ENCODE results near the gene RNASEH2B. TPM values are rescaled to one million over a fixed set of nuclear protein-coding genes. Genes with fewer than 3 reads are reported as not detected.

RNASEH2B gene
- total and polyA plus RNA-seq, 9 of the 15 experiments (the other 6 are each of a cell fraction or from before 2014, with no cell fraction given), result 26.3 to 109 (median 62.5) TPM

DNA sequence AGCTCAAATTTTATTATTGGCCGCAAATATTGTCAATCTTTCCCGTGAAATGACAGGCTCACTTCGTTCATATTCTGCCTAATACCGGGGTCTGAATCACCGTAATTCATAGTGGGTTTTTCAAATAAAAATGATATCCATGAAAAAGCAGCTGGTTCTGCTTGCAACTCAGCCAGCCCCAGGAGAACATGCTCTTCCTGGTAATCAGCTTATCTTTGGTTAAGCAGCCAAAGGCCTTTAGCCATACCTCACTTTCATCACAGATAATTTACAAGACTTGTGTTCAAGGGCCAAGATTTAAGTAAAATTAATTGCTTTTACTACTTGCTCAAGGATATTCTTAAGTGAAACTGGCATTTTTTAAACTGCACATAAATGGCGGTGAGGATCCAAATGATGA lies 22.5 kb downstream of the RNASEH2B start (continued):
- TF ChIP-seq, protein P1, sequence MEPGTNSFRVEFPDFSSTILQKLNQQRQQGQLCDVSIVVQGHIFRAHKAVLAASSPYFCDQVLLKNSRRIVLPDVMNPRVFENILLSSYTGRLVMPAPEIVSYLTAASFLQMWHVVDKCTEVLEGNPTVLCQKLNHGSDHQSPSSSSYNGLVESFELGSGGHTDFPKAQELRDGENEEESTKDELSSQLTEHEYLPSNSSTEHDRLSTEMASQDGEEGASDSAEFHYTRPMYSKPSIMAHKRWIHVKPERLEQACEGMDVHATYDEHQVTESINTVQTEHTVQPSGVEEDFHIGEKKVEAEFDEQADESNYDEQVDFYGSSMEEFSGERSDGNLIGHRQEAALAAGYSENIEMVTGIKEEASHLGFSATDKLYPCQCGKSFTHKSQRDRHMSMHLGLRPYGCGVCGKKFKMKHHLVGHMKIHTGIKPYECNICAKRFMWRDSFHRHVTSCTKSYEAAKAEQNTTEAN (CRISPR knock-in tag; IDR thresholded peaks at IDR 0.05), result no peak
- no peak for TF ChIP-seq DPF2 (IDR thresholded peaks at IDR 0.05)
- TF ChIP-seq, protein P2, sequence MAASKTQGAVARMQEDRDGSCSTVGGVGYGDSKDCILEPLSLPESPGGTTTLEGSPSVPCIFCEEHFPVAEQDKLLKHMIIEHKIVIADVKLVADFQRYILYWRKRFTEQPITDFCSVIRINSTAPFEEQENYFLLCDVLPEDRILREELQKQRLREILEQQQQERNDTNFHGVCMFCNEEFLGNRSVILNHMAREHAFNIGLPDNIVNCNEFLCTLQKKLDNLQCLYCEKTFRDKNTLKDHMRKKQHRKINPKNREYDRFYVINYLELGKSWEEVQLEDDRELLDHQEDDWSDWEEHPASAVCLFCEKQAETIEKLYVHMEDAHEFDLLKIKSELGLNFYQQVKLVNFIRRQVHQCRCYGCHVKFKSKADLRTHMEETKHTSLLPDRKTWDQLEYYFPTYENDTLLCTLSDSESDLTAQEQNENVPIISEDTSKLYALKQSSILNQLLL (CRISPR knock-in tag; IDR thresholded peaks at IDR 0.05; ENCODE audit: borderline replicate concordance), result no peak
- TF ChIP-seq, protein P3, sequence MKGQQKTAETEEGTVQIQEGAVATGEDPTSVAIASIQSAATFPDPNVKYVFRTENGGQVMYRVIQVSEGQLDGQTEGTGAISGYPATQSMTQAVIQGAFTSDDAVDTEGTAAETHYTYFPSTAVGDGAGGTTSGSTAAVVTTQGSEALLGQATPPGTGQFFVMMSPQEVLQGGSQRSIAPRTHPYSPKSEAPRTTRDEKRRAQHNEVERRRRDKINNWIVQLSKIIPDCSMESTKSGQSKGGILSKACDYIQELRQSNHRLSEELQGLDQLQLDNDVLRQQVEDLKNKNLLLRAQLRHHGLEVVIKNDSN (CRISPR knock-in tag; IDR thresholded peaks at IDR 0.05), result no peak
- no peak for TF ChIP-seq HNRNPUL1 (IDR thresholded peaks at IDR 0.05; ENCODE audit: low read length)
- TF ChIP-seq, protein P4, sequence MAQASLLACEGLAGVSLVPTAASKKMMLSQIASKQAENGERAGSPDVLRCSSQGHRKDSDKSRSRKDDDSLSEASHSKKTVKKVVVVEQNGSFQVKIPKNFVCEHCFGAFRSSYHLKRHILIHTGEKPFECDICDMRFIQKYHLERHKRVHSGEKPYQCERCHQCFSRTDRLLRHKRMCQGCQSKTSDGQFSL (CRISPR knock-in tag; IDR thresholded peaks at IDR 0.05), result no peak
- TF ChIP-seq, protein P4 (tag; IDR thresholded peaks at IDR 0.05), result no peak
- no peak for TF ChIP-seq PHF8 (IDR thresholded peaks at IDR 0.05; ENCODE audit: borderline replicate concordance, low read length)
- no peak for TF ChIP-seq ZNF79 (CRISPR knock-in tag; IDR thresholded peaks at IDR 0.05; ENCODE audit: low read depth)

Measured in K562 (cell line).